GM18519 (cell line): ENCODE data around the gene BHMT2.

Experiments used
- ATAC-seq: cut with Tn5 transposase; IDR thresholded peaks from one replicate; pipeline ENCODE4 v1.9.1; 2021; ENCODE audit warnings: mild to moderate bottlenecking, moderate library complexity; ENCODE audit not compliant: unreplicated experiment, low FRiP score

Gene BHMT2

GRCh38 chr5:79069488-79070349 is at the start of gene BHMT2, which contains the start of gene DMGDH:
Gene BHMT2 (plus strand): TSS chr5:79069767. CDS start chr5:79069783, 16 bp downstream.
Gene DMGDH (minus strand): TSS chr5:79069674. CDS start chr5:79069620, 54 bp downstream.
- ATAC-seq: no peak

GRCh38 chr5:79020861-79021561 is 48.6 kb upstream of the BHMT2 start:
- ATAC-seq: no peak

- no peak for ATAC-seq
Measured at GRCh38 chr5:79021753-79022152, 47.8 kb upstream of the BHMT2 start.

GRCh38 chr5:79022771-79023170 is 46.8 kb upstream of the BHMT2 start:
- ATAC-seq: no peak

- no peak for ATAC-seq
Measured at GRCh38 chr5:79023348-79023747, 46.2 kb upstream of the BHMT2 start.

GRCh38 chr5:79023947-79024346 is 45.6 kb upstream of the BHMT2 start:
- no peak for ATAC-seq

- ATAC-seq: no peak
Measured at GRCh38 chr5:79025054-79025472, 44.5 kb upstream of the BHMT2 start.

- ATAC-seq: no peak
Measured at GRCh38 chr5:79030663-79031484, 38.7 kb upstream of the BHMT2 start.

GRCh38 chr5:79031485-79031867 is 38.1 kb upstream of the BHMT2 start:
- no peak for ATAC-seq

- no peak for ATAC-seq
Measured at GRCh38 chr5:79032031-79032695, 37.4 kb upstream of the BHMT2 start.

- ATAC-seq: no peak
Measured at GRCh38 chr5:79032782-79033181, 36.8 kb upstream of the BHMT2 start.

GRCh38 chr5:79035237-79035636 is 34.3 kb upstream of the BHMT2 start:
- no peak for ATAC-seq

GRCh38 chr5:79036769-79037168 is 32.8 kb upstream of the BHMT2 start:
- ATAC-seq: no peak

GRCh38 chr5:79042188-79042587 is 27.4 kb upstream of the BHMT2 start:
- ATAC-seq: no peak

GRCh38 chr5:79047199-79047598 is 22.4 kb upstream of the BHMT2 start:
- no peak for ATAC-seq

GRCh38 chr5:79048437-79048836 is 21.1 kb upstream of the BHMT2 start:
- no peak for ATAC-seq

GRCh38 chr5:79050498-79050897 is 19.1 kb upstream of the BHMT2 start:
- ATAC-seq: no peak

GRCh38 chr5:79053321-79053720 is 16.2 kb upstream of the BHMT2 start:
- no peak for ATAC-seq

- ATAC-seq: no peak
Measured at GRCh38 chr5:79055017-79055416, 14.6 kb upstream of the BHMT2 start.

GRCh38 chr5:79056847-79057246 is 12.7 kb upstream of the BHMT2 start:
- ATAC-seq: no peak
